Colon (tissue), 2 donors: ENCODE data around the gene VCL.
"Not testable (repeated sequence)": the region's sequence is repeated elsewhere in the genome, so short reads cannot be mapped to it uniquely, and the experiment has no call there.

ENCODE experiments used
- FAIRE-seq: peaks from 2 replicates; lab custom pipeline; 2012; peaks lifted over from hg19 to GRCh38; lab: Jason Lieb, UNC
- donor health status: control.
- donor health status: control.

Gene VCL

DNA sequence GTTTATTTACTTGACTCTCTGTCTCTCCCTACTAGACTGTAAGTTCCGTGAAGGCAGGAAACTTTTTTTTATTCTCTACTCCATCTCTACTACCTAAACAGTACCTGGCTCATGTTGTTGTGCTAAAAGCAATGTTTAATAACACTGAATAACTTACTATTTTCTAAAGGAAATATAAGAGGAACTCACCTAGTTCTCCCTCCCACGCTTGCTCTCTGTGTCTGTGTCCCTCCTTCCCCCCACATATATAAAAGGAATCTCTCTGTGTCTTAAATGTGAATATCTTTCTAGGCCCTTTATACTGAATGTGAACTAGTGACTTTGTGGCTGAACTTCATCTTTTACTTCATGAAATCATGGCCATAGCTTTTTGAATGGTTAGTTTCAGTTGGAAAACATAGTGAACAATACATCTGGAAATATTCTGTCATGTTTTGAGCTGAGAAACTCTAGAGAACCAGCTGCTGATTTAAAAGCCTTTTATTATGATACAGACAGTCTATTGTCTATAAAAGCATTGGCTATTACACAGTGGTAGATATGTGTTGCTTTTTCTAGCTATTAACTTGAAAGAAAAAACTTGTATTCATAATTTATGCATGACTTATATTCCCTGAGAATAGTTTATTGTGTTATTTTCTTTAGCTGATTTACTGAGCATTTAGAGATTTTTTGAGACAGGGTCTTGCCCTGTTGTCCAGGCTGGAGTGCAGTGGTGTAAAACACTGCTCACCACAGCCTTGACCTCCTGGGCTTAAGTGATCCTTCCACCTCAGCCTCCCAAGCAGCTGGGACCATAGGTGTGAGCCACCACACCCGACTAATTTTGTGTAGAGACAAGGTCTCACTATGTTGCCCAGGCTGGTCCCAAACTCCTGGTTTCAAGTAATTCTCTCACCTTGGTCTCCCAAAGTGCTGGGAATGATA, 42.5 kb downstream of the VCL start:
- no peak for FAIRE-seq

DNA sequence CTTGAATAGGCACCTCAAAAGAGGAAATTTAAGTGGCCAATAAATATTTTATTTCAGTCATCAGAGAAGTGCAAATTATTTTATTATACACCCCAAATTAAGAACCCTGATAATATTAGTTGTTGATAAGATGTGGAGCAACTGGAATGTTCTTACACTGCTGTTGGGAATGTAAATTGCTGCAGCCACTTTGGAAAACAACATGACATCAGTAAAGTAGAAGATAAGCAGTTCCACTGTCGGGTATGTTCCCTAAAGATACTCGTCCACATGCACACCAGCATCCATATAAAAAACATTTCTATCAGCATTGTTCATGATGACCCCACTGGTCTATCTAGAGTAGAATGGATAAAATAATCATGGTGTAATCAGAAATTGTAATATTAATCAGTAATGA, 46.5 kb downstream of the VCL start:
- FAIRE-seq: no peak

DNA sequence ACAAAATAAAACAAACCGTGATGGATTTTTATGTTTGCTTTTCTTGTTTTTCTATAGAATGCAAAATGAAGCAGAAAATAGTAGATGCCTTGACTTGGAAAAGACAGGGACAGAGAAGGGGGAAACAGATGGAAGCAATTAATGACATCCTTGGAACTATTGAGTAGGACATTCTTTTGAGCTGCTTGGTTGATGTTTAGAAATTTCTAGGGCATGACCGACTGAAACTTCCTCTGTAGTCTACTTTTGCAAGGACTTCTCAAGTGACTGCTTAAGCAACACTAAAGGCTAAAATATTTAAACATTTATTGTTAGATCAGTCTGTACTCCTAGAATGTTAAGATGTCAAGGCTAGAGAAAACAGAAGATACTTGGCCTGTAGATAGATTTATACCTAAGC, 49.4 kb downstream of the VCL start:
- no peak for FAIRE-seq

GRCh38 chr10:74047871-74048270, 50.0 kb downstream of the VCL start:
- FAIRE-seq: no peak

GRCh38 chr10:74048433-74048832, 50.5 kb downstream of the VCL start:
- FAIRE-seq: no peak

DNA sequence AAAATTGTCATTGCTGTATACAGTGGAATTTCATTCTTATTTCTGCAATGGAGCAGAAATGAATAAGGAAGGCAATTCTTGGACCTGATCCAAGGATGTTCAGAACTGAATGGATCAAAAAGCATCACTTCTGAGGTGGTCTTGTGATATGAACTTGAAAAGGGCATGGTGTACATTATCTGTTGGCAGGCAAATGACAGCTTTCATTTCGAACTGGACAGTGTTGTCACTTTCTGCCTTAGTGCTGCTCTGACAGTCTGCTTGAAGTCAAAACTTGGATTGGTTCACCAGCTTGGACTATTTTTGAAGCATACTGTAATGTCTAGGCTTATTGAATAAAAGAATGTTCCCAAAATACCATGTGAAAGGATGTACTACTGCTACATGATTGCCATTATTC, 52.0 kb downstream of the VCL start:
- no peak for FAIRE-seq

- FAIRE-seq: no peak
These were observed 52.7 kb downstream of the VCL start for GRCh38 chr10:74050653-74051052.

GRCh38 chr10:74051736-74052342, 53.9 kb downstream of the VCL start:
- FAIRE-seq: no peak

DNA sequence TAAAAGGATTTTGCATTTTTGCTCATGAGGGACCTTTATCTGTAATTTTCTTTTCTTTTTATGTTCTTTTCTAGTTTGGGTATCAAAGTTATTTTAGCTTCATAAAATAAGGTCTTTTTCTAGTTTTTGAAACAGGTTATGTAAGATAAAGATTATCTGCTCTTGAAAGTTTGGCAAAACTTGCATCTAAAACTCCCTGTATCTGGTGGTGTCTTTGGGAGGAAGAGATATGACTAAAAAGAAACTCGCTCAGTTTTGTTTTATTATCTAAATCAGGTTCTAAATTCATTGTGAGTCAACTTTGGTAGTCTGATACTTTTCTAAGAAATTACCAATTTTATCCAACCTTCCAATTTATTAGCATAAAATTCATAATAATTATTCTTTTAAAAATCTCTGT, 55.1 kb downstream of the VCL start:
- FAIRE-seq: no peak

GRCh38 chr10:74055383-74056049, 57.6 kb downstream of the VCL start:
- no peak for FAIRE-seq

DNA sequence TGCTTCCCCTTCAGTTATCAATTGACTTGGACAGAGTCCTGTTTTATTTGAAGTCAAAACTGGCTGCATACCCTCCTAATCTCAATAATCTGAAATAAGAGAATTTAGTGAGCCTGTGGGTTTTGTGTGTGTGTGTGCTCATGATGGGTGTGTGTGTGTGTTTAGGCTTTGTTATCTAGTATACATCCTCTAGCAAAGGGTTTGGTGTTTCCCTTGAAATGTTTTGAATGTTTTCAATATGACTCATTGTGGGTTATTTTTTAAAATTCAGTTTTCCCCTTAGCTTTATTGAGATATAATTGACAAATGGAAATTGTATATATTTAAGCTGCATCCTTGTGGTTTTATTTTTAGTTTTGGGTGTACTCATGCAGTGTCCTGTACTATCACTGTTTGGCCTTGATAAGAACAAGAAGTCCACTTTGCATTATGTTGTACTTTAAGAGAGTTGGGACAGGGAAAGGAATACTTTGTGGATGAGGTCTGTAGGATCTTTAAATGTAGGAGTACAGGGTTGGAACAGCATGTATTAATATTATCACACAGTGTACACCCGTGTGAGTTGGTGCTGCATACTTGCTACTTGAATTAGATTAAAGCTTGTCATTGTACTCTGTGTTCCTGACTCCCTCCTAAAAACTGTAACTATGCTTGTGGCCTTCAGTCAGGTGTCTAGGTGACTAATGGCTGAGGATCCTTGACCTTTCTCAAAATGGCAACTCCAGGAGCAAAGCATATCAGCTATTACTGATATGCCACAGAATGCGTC, 58.3 kb downstream of the VCL start:
- no peak for FAIRE-seq

GRCh38 chr10:74058071-74058470, 60.2 kb downstream of the VCL start:
- no peak for FAIRE-seq

DNA sequence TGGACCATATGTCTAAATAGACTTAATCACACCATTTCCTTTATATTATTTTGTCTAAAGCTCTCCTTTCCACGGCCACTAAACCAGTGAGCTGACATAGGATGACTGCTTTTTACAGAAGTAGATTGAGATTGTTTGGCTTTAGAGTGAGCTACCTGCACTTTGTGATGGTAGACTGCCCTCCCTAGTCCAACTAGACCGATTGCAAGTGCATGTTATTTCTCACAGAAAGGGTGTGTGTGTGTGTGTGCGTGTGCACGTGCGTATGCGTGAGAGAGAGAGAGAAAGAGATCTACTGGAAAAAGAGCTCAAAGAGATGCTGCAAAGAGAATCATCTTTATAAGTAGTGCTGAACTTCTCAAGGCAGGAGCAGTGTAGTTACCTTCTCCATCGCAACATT, 60.7 kb downstream of the VCL start:
- FAIRE-seq: no peak

DNA sequence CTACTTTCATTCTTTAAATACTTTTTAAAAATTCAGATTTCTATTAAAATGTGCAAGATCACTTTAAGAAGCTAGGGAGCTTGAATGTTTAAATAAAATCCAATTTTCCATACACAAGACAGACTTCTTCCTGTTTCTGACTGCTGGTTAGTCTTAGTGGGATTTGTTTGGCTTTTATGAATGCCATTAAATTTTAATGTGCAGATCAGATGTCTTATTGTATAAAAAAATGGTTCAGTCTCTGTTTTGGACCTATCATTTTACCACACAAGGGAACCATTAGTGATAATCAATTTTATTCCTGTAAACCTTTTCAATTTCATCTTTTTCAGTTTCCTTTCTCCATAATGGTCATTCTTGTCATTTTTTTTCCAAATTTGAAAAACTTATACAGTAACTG, 63.2 kb downstream of the VCL start:
- FAIRE-seq: no peak

DNA sequence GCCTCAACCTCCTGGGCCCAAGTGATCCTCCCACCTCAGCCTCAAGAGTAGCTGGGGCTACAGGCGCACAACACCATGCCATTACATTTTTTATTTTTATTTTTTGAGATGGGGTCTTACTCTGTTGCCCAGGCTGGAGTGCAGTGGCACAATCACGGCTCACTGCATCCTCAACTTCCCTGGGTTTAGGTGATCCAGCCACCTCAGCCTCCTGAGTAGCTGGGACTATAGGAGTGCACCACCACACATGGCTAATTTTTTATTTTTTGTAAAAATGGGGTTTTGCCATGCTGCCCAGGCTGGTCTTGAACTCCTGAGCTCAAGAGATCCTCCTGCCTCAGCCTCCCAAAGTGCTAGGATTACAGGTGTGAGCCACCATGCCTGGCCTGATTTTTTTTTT, 64.1 kb downstream of the VCL start:
- FAIRE-seq: not testable (repeated sequence)

DNA sequence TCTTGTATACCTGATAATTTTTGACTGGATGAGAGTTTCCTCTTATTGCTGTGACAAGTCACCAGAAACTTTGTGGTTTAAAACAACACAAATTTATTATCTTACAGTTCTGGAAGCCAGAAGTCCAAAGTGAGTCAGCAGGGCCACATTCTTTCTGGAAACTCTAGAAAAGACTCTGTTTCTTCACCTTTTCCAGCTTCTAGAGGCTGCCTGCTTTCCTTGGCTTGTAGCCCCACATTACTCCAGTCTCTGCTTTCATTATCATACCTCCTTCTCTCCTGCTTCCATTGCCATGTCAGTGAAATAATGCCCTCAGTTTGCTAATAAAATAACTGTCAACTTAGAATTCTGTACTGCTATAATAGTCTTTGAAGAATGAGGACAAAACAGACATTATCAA, 65.3 kb downstream of the VCL start:
- FAIRE-seq: no peak

- no peak for FAIRE-seq
These were observed 69.7 kb downstream of the VCL start for GRCh38 chr10:74067373-74068352.

DNA sequence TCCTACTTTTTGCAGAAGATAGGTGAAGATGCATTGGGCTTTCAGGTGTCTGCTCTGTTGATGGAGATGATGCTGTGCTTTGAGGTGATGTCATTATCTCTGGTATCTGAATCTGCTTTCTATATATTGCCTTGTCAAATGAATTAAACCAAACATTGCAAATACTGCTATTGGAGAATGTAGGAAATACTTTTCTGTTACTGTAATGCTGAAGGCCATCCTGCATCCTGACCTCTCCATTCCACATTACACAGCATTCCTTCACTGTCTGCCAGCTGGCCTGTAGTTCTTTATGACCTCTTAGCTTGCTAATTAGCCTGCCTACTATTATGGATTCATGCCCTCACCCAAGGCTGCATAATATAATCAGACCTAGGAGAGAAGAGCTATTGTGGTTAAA, 73.2 kb downstream of the VCL start:
- FAIRE-seq: no peak

GRCh38 chr10:74072503-74072902, 74.6 kb downstream of the VCL start:
- no peak for FAIRE-seq

GRCh38 chr10:74075906-74076305, 78.0 kb downstream of the VCL start:
- FAIRE-seq: no peak

GRCh38 chr10:74076961-74077360, 79.0 kb downstream of the VCL start:
- FAIRE-seq: no peak
